Ovary (tissue), 3 donors: Measurements from ENCODE around the gene SNTA1.

ENCODE experiments used
- CTCF ChIP-seq, 3 donors: fragments of 450-650 bp in 2 of 3; fragments of 200-600 bp in 1 of 3; IDR thresholded peaks; one replicate each; pipeline versions ENCODE4 v1.5.1 to v1.8.0; 2016 to 2022; ENCODE audit warnings: antibody characterized with exemption in 3 of 3, mild to moderate bottlenecking in 1 of 3
- EP300 ChIP-seq: sonication (generic); formaldehyde crosslinking; IDR thresholded peaks from one replicate; pipeline ENCODE4 v1.6.1; 2017; ENCODE audit warnings: antibody characterized with exemption
- POLR2A ChIP-seq: fragments of 450-650 bp; IDR thresholded peaks from one replicate; pipeline ENCODE4 v1.6.1; 2017; ENCODE audit warnings: antibody characterized with exemption, mild to moderate bottlenecking, moderate library complexity
- donor health status: DM: no; HTN: no; CAD: no.

GRCh38 chr20:33488201-33488600, 44.6 kb upstream of the SNTA1 start:
- TF ChIP-seq CTCF (IDR thresholded peaks at IDR 0.05) (no peak), POLR2A (no peak), EP300 (no peak)
